Stimulated activated CD8-positive, alpha-beta memory T cell treated with anti-CD3 and anti-CD28 coated beads, Interleukin-2, amount 100 ng/mL, for 48 hours (primary cell): ENCODE data around the gene NCAN.

Experiments used
- DNase-seq, 2 donors: peaks; one replicate each; pipeline ENCODE4 v3.0.0-alpha.2; 2020; ENCODE audit warnings: low read depth in 2 of 2

NCAN gene

GRCh38 chr19:19280561-19280960, 68.8 kb downstream of the NCAN start:
- no peak for DNase-seq

- DNase-seq: no peak
Measured at GRCh38 chr19:19285686-19286085, 73.9 kb downstream of the NCAN start.

- DNase-seq: no peak
Measured at GRCh38 chr19:19292607-19293006, 80.8 kb downstream of the NCAN start.

- DNase-seq: no peak
Measured at GRCh38 chr19:19294914-19295313, 83.2 kb downstream of the NCAN start.

GRCh38 chr19:19296953-19297689, 85.4 kb downstream of the NCAN start:
- DNase-seq: no peak

- no peak for DNase-seq
Measured at GRCh38 chr19:19297759-19298158, 86.0 kb downstream of the NCAN start.

GRCh38 chr19:19300613-19301012, 88.9 kb downstream of the NCAN start:
- no peak for DNase-seq
